Measurements from ENCODE around the gene CDH15.
A peak's percentile ranks its signal among the peaks of the same experiment; 100 is the strongest.

The CDH15 gene, protein sequence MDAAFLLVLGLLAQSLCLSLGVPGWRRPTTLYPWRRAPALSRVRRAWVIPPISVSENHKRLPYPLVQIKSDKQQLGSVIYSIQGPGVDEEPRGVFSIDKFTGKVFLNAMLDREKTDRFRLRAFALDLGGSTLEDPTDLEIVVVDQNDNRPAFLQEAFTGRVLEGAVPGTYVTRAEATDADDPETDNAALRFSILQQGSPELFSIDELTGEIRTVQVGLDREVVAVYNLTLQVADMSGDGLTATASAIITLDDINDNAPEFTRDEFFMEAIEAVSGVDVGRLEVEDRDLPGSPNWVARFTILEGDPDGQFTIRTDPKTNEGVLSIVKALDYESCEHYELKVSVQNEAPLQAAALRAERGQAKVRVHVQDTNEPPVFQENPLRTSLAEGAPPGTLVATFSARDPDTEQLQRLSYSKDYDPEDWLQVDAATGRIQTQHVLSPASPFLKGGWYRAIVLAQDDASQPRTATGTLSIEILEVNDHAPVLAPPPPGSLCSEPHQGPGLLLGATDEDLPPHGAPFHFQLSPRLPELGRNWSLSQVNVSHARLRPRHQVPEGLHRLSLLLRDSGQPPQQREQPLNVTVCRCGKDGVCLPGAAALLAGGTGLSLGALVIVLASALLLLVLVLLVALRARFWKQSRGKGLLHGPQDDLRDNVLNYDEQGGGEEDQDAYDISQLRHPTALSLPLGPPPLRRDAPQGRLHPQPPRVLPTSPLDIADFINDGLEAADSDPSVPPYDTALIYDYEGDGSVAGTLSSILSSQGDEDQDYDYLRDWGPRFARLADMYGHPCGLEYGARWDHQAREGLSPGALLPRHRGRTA

DNA sequence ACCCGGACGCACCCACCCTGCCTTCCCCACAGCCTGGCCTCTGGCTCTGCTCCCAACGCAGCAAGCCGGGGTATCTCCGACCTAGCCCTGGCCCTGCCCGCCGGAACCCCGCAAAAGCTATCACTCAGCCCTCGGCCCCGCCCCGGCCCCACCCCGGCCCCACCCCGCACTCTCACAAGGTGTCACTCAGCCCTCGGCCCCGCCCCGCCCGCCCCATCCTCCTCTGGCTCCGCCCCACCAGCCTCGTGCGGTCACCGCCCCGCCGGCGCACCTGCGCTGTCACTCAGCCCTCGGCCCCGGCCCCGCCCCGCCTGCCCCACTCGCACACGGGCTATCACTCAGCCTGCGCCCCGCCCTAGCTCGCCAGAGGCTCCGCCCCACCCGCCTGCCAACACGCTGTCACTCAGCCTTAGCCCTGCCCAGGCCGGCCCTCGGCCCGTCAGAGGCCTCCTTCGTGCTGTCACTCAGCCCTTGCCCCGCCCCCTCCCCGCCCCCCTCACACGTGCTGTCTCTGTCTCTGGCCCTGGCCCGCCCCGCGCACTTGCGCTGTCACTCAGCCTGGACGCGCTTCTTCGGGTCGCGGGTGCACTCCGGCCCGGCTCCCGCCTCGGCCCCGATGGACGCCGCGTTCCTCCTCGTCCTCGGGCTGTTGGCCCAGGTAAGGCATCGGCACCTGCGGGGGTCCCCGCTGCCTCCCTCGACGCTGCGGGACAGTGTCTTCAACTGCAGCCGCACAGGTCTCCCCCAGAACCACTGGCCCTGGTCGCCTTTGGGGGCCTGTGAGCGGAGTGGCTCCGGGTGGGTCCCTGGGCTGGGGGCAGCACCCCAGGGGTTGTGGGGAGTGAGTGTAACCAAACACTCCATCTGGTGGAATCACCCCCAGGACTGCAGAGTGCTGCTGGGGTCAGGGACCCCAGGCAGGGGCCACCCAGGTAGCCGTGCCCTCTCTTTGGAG, at the start of gene CDH15:
Gene CDH15, plus strand, starts transcription at position 533 of the 955 bp plus-strand sequence. Its CDS starts 84 bp downstream, at position 617.
- H3K4me1 Mint-ChIP-seq: peaks cover 32% of the 10 kb centered on the region
- H3K27me3 Mint-ChIP-seq: peaks cover 34% of the 10 kb centered on the region
- no peaks in the 10 kb centered on the region for H3K36me3 Mint-ChIP-seq
- H3K9me3 Mint-ChIP-seq: no peaks in the 10 kb centered on the region
- peak; percentile 92 for ATAC-seq
- H3K4me3 Mint-ChIP-seq: peak within 1 kb of the TSS; percentile 68
- no peak within 1 kb of the TSS for H3K27ac Mint-ChIP-seq

DNA sequence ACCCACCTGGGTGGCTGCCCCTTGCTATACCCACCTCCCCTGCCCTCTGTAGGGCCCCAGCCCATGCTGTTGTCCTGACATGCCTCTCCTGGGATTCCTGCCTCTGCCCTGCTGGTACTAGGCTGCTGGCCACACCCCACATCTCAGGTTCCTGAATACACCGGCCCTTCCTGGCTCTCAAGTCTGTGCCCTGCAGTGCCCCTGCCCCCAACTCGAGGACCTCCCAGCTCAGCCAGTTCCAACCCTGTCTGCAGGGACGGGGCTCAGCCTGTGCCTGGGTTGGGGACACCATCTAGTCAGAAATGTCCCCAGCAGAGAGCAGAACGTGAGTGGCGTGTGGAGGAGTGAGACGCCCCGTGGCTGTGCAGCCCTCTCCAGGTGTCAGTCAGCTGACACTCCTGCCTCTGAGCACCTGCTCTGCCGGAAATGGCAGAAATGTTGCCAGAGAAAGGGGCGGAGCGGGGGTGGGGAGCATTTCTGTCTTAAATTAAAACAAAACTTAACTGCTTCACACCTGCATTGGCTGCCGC, 49.2 kb upstream of the CDH15 start:
- H3K4me1 Mint-ChIP-seq: peaks cover 57% of the 10 kb centered on the region
- H3K27ac Mint-ChIP-seq: peak overlapping the region; percentile 90
- ATAC-seq: peak; percentile 84
- no peaks in the 10 kb centered on the region for H3K27me3 Mint-ChIP-seq
- H3K9me3 Mint-ChIP-seq: peaks cover 4% of the 10 kb centered on the region
- peaks cover 72% of the 10 kb centered on the region for H3K36me3 Mint-ChIP-seq
- no peak overlapping the region for H3K4me3 Mint-ChIP-seq

- H3K27ac Mint-ChIP-seq: peak overlapping the region; percentile 90
- ATAC-seq: no peak
- H3K4me3 Mint-ChIP-seq: no peak overlapping the region
- peaks cover 4% of the 10 kb centered on the region for H3K9me3 Mint-ChIP-seq
- peaks cover 64% of the 10 kb centered on the region for H3K36me3 Mint-ChIP-seq
- H3K27me3 Mint-ChIP-seq: no peaks in the 10 kb centered on the region
- peaks cover 59% of the 10 kb centered on the region for H3K4me1 Mint-ChIP-seq
Measured at GRCh38 chr16:89123001-89123830, 48.3 kb upstream of the CDH15 start.

DNA sequence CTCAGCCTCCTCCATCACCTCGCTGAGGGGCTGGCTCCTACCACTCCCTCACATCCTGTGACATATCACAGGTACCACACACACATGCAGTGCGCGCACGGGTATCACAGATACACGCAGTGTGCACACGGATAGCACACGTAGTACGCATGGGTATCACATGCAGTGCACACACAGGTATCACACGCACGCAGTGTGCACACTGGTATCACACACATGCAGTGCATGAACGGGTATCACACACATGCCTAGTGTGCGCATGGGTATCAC, 47.8 kb upstream of the CDH15 start:
- ATAC-seq: no peak
- Mint-ChIP-seq H3K27ac (peak overlapping the region; percentile 30), H3K4me1 (peaks cover 55% of the 10 kb centered on the region), H3K36me3 (peaks cover 61% of the 10 kb centered on the region), H3K27me3 (no peaks in the 10 kb centered on the region), H3K9me3 (peaks cover 4% of the 10 kb centered on the region), H3K4me3 (no peak overlapping the region)

GRCh38 chr16:89129378-89129777, 42.2 kb upstream of the CDH15 start:
- Mint-ChIP-seq H3K36me3 (peaks cover 61% of the 10 kb centered on the region), H3K27me3 (no peaks in the 10 kb centered on the region), H3K4me1 (peaks cover 23% of the 10 kb centered on the region), H3K4me3 (no peak overlapping the region), H3K9me3 (peaks cover 4% of the 10 kb centered on the region), H3K27ac (no peak overlapping the region)
- no peak for ATAC-seq

DNA sequence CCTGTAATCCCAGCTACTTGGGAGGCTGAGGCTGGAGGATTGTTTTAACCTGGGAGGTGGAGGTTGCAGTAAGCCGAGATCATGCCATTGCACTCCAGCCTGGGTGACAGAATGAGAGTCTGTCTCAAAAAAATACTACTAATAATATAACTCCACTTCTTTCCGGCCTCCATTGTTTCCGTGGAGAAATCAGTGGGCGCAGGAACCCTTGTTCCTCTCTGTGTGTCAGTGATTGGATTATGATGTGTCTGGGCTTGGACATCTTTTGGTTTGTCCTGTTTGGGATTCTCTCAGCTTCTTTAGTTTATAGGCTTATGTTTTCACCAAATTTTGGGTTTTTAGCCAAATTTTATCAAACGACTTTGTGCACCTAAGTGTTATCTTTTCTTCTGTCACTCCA, 41.1 kb upstream of the CDH15 start:
- Mint-ChIP-seq H3K36me3 (peaks cover 66% of the 10 kb centered on the region), H3K9me3 (peaks cover 4% of the 10 kb centered on the region), H3K27me3 (no peaks in the 10 kb centered on the region), H3K27ac (no peak overlapping the region), H3K4me1 (peaks cover 22% of the 10 kb centered on the region), H3K4me3 (no peak overlapping the region)
- ATAC-seq: no peak

- Mint-ChIP-seq H3K27ac (no peak overlapping the region), H3K36me3 (peaks cover 68% of the 10 kb centered on the region), H3K9me3 (no peaks in the 10 kb centered on the region), H3K4me1 (peaks cover 12% of the 10 kb centered on the region), H3K4me3 (no peak overlapping the region), H3K27me3 (no peaks in the 10 kb centered on the region)
- ATAC-seq: no peak
Measured at GRCh38 chr16:89131783-89132182, 39.8 kb upstream of the CDH15 start.

DNA sequence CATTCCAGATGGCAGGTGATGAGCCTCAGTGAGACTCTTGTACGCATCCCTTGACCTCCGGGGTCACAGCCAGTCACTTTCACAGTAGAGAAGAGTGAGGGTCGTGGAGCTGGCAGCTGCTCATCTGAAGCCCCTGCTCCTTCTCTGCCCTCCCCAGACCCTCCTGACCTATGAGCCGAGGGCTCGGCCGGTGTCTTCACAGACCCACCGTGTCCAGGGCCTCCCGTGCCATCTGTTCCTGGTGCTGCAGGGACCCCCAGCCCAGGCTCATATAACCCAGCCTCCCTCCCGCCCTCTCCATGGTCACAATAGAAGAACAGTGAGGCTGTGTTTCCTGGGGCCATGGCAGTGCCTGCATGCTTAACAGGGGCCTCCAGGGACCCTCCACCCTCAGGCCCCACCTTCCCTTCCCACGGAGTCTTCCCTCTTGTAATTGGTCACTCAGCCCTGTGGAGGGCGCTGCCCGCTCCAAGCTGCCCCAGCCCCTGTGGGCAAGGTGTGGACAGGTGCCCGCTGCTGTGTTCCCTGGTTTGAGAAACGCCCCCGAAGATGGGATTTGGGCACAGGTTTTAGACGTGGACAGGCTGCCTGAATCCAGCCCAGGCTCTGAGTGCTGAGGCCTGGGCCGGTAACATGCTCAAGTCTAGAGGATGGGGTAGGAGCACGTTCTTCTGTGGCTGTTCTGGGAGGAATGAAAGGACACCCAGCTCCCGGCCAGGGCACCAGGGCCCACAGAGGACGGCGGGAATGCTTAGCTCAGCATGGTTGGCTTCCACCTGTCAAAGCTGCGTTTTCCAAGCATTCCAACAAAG, 39.1 kb upstream of the CDH15 start:
- Mint-ChIP-seq H3K9me3 (no peaks in the 10 kb centered on the region), H3K27me3 (no peaks in the 10 kb centered on the region), H3K27ac (no peak overlapping the region), H3K36me3 (peaks cover 74% of the 10 kb centered on the region), H3K4me3 (no peak overlapping the region), H3K4me1 (peaks cover 12% of the 10 kb centered on the region)
- no peak for ATAC-seq

GRCh38 chr16:89133457-89134127, 38.0 kb upstream of the CDH15 start:
- Mint-ChIP-seq H3K27me3 (no peaks in the 10 kb centered on the region), H3K4me3 (no peak overlapping the region), H3K27ac (no peak overlapping the region), H3K36me3 (peaks cover 73% of the 10 kb centered on the region), H3K4me1 (peaks cover 5% of the 10 kb centered on the region), H3K9me3 (no peaks in the 10 kb centered on the region)
- ATAC-seq: no peak

DNA sequence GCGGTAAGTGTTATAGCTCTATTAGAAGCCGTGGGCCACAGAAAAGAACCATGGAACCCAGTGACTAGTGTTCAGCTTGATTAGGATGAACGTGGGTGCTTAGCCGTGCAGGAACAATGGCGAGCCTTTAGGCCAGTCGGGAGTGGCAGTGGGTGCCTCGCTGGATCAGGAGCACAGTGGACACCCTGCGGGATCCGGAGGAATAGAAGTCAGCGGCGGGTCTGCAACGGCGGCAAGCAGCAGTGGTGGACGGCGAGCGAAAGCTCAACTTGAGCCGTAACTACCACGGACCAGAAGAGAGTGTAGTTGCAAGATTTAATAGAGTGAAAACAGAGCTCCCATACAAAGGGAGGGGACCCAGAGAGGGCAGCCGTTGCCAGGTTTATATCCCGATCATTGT, 37.3 kb upstream of the CDH15 start:
- Mint-ChIP-seq H3K27ac (no peak overlapping the region), H3K4me1 (peaks cover 3% of the 10 kb centered on the region), H3K36me3 (peaks cover 66% of the 10 kb centered on the region), H3K4me3 (no peak overlapping the region), H3K27me3 (no peaks in the 10 kb centered on the region), H3K9me3 (no peaks in the 10 kb centered on the region)
- ATAC-seq: no peak

DNA sequence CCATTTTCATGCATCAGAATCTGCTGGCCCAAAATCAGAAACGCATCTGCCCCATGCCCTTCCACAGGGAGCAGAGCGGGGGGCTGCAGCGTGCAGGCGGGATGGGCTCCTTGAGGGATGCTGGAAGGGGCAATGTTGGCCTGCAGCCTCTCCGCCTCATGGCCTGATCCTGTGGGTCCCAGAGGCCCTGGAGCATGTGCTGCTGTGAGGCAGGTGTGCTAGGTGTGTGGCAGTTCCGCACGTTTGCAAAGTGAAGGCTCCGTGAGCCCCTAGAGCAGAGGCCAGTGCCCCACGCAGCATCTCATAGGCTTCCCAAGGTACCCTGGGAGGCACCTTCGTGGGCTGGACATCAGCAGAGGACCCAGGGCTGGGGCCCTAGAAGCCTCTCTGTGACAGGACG, 36.4 kb upstream of the CDH15 start:
- no peak for ATAC-seq
- Mint-ChIP-seq H3K27me3 (no peaks in the 10 kb centered on the region), H3K36me3 (peaks cover 59% of the 10 kb centered on the region), H3K27ac (no peak overlapping the region), H3K4me1 (no peaks in the 10 kb centered on the region), H3K4me3 (no peak overlapping the region), H3K9me3 (no peaks in the 10 kb centered on the region)

DNA sequence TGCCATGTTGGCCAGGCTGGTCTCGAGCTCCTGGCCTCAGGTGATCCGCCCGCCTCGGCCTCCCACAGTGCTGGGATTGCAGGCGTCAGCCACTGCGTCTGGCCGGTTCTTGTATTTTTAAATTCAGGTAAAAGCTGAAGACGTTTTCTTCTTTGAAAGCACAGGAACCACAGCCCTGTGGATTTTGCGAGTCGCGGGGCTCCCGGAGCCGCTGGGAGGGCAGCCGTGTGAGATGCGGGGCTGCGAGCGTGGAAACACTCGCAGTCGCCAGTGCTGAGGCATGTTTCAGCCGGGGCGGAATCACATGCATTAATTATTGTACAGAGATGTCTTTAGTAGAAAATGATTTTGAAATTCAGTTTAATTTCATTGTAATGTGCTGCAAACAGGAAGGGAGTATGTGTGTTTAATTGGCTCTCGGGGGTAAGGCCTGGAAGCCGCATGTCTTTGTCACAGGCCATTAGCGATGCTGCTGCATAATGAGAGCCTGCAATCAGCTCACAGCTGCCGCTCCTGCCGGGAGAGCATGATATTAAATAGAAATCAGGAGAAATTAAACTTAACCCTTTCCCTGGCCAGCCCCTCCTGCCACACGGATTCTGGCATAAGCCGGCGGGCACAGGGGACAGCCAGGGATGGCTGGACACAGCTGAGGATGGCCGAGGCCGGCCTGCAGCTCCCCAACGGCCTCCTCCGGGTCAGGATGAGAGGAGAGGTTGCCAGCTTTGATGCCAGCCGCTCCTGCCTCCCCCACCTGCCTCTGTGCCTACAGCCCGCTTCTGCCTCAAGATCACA, 35.4 kb upstream of the CDH15 start:
- no peak for ATAC-seq
- Mint-ChIP-seq H3K9me3 (no peaks in the 10 kb centered on the region), H3K27ac (no peak overlapping the region), H3K27me3 (no peaks in the 10 kb centered on the region), H3K36me3 (peaks cover 52% of the 10 kb centered on the region), H3K4me1 (no peaks in the 10 kb centered on the region), H3K4me3 (no peak overlapping the region)
